AG20443 (cell line): ENCODE results near the gene KDM8.

ENCODE experiments used
- DNase-seq: peaks from one replicate; pipeline ENCODE4 v3.0.0; 2012; ENCODE audit warnings: low spot score, mixed read lengths

Gene KDM8

GRCh38 chr16:27203507-27204311 lies at the start of gene KDM8:
Gene KDM8, plus strand, starts transcription at chr16:27203526. Its CDS starts 6,598 bp downstream, at chr16:27210124.
- DNase-seq = peak; percentile 100

GRCh38 chr16:27154705-27155521 lies 48.4 kb upstream of the KDM8 start:
- peak; percentile 84 for DNase-seq

GRCh38 chr16:27156579-27156978 lies 46.7 kb upstream of the KDM8 start:
- DNase-seq = no peak

GRCh38 chr16:27161398-27161797 lies 41.9 kb upstream of the KDM8 start:
- no peak for DNase-seq

GRCh38 chr16:27164352-27164751 lies 39.0 kb upstream of the KDM8 start:
- DNase-seq = peak; percentile 28

- DNase-seq = no peak
Measured at GRCh38 chr16:27165576-27165975, 37.8 kb upstream of the KDM8 start.

- DNase-seq = no peak
Measured at GRCh38 chr16:27168790-27169189, 34.5 kb upstream of the KDM8 start.

- DNase-seq = peak; percentile 81
Measured at GRCh38 chr16:27169511-27170071, 33.7 kb upstream of the KDM8 start.

- no peak for DNase-seq
Measured at GRCh38 chr16:27171584-27171983, 31.7 kb upstream of the KDM8 start.

GRCh38 chr16:27174007-27174406 lies 29.3 kb upstream of the KDM8 start:
- DNase-seq = no peak

- DNase-seq = peak; percentile 41
Measured at GRCh38 chr16:27174798-27175197, 28.5 kb upstream of the KDM8 start.

- no peak for DNase-seq
Measured at GRCh38 chr16:27175888-27176287, 27.4 kb upstream of the KDM8 start.

GRCh38 chr16:27177031-27177774 lies 26.1 kb upstream of the KDM8 start:
- DNase-seq = peak; percentile 80

- peak; percentile 88 for DNase-seq
Measured at GRCh38 chr16:27179500-27180072, 23.7 kb upstream of the KDM8 start.

- DNase-seq = no peak
Measured at GRCh38 chr16:27181019-27181790, 22.1 kb upstream of the KDM8 start.

GRCh38 chr16:27182906-27183405 lies 20.4 kb upstream of the KDM8 start:
- no peak for DNase-seq

GRCh38 chr16:27185776-27186130 lies 17.6 kb upstream of the KDM8 start:
- no peak for DNase-seq

- DNase-seq = no peak
Measured at GRCh38 chr16:27188633-27189032, 14.7 kb upstream of the KDM8 start.

GRCh38 chr16:27189335-27189972 lies 13.9 kb upstream of the KDM8 start:
- DNase-seq = no peak

- DNase-seq = no peak
Measured at GRCh38 chr16:27190316-27190871, 12.9 kb upstream of the KDM8 start.
